Testis (tissue), 2 donors: Measurements from ENCODE around the gene MCM3AP.

Experiments
- POLR2A ChIP-seq: fragments of 450-650 bp; IDR thresholded peaks from one replicate; pipeline ENCODE4 v1.6.1; 2017; ENCODE audit warnings: antibody characterized with exemption, mild to moderate bottlenecking, moderate library complexity
- TF ChIP-seq, protein P1 (sequence below), 3 experiments: fragments of 450-650 bp in 2 of 3; fragments of 200-600 bp in 1 of 3; sonication (generic) in 1 of 3; IDR thresholded peaks; one replicate each; pipeline ENCODE4 v1.5.1; 2016 to 2019; ENCODE audit warnings: antibody characterized with exemption in 3 of 3, mild to moderate bottlenecking in 2 of 3, moderate library complexity in 1 of 3

DNA sequence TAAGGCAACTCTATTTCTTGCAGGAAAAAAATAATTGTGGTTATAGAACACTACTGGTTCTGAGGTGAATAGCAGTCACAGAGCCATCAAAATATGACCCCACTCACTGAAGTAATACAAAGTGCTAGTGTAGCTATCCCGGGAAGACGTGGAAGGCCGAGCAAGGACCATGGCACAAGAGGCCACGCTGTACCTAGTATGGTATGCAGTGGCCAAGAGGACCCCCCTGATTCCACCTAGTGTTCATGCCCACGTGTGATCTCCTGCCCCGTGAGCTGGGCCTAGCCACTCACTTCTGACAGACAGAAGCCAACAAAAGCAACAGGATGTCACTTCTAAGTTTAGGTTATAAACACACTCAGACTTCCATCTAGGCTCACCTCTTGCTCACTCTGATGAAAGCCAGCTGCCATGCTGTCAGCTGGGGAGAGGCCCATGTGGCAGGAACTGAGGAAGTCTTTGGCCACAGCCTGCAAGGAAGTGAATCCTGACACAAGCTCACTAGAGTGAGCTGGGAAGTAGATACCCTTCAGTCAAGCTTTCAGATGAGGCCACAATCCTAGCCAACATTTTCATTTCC is 35.2 kb downstream of the MCM3AP start:
- TF ChIP-seq, protein P1, sequence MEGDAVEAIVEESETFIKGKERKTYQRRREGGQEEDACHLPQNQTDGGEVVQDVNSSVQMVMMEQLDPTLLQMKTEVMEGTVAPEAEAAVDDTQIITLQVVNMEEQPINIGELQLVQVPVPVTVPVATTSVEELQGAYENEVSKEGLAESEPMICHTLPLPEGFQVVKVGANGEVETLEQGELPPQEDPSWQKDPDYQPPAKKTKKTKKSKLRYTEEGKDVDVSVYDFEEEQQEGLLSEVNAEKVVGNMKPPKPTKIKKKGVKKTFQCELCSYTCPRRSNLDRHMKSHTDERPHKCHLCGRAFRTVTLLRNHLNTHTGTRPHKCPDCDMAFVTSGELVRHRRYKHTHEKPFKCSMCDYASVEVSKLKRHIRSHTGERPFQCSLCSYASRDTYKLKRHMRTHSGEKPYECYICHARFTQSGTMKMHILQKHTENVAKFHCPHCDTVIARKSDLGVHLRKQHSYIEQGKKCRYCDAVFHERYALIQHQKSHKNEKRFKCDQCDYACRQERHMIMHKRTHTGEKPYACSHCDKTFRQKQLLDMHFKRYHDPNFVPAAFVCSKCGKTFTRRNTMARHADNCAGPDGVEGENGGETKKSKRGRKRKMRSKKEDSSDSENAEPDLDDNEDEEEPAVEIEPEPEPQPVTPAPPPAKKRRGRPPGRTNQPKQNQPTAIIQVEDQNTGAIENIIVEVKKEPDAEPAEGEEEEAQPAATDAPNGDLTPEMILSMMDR (IDR thresholded peaks at IDR 0.05): no peak
- TF ChIP-seq POLR2A: no peak
